Stimulated activated CD4-positive, alpha-beta T cell treated with anti-CD3 and anti-CD28 coated beads, Interleukin-1b, Interleukin-23, amount 100 ng/mL, for 1 hour (primary cell): ENCODE results near the gene CDH26.

ENCODE experiments used
- DNase-seq, 2 donors: peaks; one replicate each; pipeline ENCODE4 v3.0.0-alpha.2; 2020; ENCODE audit warnings: low read depth in 2 of 2

The CDH26 gene

GRCh38 chr20:59958123-59958522 is at the start of gene CDH26:
Gene CDH26, plus strand, starts transcription at chr20:59958423. Its CDS starts 304 bp downstream, at chr20:59958727.
- no peak for DNase-seq

- DNase-seq = no peak
Measured at GRCh38 chr20:59908855-59909254, 49.4 kb upstream of the CDH26 start.

GRCh38 chr20:59911041-59911440 is 47.2 kb upstream of the CDH26 start:
- DNase-seq = no peak

- no peak for DNase-seq
Measured at GRCh38 chr20:59912609-59913008, 45.6 kb upstream of the CDH26 start.

- no peak for DNase-seq
Measured at GRCh38 chr20:59920944-59921343, 37.3 kb upstream of the CDH26 start.

GRCh38 chr20:59923514-59923913 is 34.7 kb upstream of the CDH26 start:
- no peak for DNase-seq

- no peak for DNase-seq
Measured at GRCh38 chr20:59925359-59925758, 32.9 kb upstream of the CDH26 start.

- no peak for DNase-seq
Measured at GRCh38 chr20:59925899-59926298, 32.3 kb upstream of the CDH26 start.

GRCh38 chr20:59931511-59932312 is 26.5 kb upstream of the CDH26 start:
- DNase-seq = no peak

- DNase-seq = no peak
Measured at GRCh38 chr20:59932616-59933295, 25.5 kb upstream of the CDH26 start.

GRCh38 chr20:59933296-59933848 is 24.9 kb upstream of the CDH26 start, which contains the start of gene SYCP2:
Gene SYCP2, minus strand, starts transcription at chr20:59933637. Its CDS starts 11,224 bp downstream, at chr20:59922413.
- peak in 1 of 2 donors; percentile 37 for DNase-seq

- DNase-seq = peak in 1 of 2 donors; percentile 58
Measured at GRCh38 chr20:59933849-59934585, 24.2 kb upstream of the CDH26 start.

GRCh38 chr20:59935457-59936185 is 22.6 kb upstream of the CDH26 start:
- no peak for DNase-seq

GRCh38 chr20:59936409-59936808 is 21.8 kb upstream of the CDH26 start:
- no peak for DNase-seq

GRCh38 chr20:59937150-59937549 is 21.1 kb upstream of the CDH26 start:
- DNase-seq = no peak

- no peak for DNase-seq
Measured at GRCh38 chr20:59938221-59938620, 20.0 kb upstream of the CDH26 start.

- DNase-seq = no peak
Measured at GRCh38 chr20:59938696-59939051, 19.5 kb upstream of the CDH26 start.

GRCh38 chr20:59939052-59939878 is 19.0 kb upstream of the CDH26 start:
- DNase-seq = no peak

GRCh38 chr20:59939879-59940128 is 18.4 kb upstream of the CDH26 start:
- DNase-seq = no peak

GRCh38 chr20:59940129-59940955 is 17.9 kb upstream of the CDH26 start, which contains the start of the genes FAM217B and PPP1R3D:
Gene FAM217B, plus strand, starts transcription at chr20:59940389. Its CDS starts 3,555 bp downstream, at chr20:59943944.
Gene PPP1R3D, minus strand, starts transcription at chr20:59940305. Its CDS starts 374 bp downstream, at chr20:59939931.
- peak; percentile 67 to 77 for DNase-seq
